ENCODE data around the gene TNFRSF1B.
A peak's percentile ranks its signal among the peaks of the same experiment; 100 is the strongest.
"Not testable (repeated sequence)": the region's sequence is repeated elsewhere in the genome, so short reads cannot be mapped to it uniquely, and the experiment has no call there.

TNFRSF1B gene

DNA sequence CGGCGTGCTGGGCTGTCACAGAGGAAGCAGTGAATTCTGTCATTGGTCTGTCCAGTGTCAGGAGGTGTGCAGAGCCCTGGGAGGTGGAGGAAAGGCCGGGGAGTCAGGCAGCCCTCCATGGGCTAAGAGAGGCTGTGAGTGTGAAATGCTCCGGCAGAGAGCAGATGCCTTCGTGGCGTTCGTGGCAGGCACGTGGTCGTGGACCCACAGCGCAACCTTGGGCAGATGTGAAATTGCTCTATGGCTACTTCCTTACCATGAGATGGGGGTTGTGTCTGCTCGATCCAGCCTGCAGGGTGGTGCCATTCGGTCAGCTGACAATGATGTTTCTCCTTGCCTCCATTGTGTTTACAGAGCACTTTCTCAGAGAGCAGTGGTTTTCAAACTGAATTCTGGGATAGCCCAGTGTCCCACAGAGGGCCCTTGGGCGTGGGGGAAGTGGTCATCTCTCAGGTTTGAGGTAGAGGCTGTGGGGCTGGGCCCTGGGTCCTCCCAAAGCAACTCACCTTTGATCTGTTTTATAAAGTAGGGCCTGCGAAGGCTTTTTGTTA lies 27.9 kb downstream of the TNFRSF1B start:
- no peak for DNase-seq

DNA sequence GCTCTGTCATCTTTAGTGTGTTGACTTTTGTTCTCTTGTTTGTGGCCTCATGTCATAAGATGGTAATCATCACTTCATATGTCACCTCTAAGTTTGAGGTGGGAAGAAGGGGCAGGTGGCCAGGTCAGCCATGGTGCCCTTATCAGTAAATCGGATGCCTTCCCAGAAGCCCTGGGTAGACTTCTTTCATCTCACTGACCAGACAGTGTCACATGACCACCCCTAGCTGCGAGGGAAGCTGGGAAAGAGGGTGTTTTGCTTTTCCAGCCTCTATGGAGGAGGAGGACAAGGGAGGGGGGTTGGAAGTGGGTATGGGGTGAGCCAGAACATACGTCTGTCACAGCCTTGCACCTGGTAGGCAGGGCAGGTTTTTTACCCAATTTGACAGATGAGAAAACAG lies 28.6 kb downstream of the TNFRSF1B start:
- no peak for DNase-seq

DNA sequence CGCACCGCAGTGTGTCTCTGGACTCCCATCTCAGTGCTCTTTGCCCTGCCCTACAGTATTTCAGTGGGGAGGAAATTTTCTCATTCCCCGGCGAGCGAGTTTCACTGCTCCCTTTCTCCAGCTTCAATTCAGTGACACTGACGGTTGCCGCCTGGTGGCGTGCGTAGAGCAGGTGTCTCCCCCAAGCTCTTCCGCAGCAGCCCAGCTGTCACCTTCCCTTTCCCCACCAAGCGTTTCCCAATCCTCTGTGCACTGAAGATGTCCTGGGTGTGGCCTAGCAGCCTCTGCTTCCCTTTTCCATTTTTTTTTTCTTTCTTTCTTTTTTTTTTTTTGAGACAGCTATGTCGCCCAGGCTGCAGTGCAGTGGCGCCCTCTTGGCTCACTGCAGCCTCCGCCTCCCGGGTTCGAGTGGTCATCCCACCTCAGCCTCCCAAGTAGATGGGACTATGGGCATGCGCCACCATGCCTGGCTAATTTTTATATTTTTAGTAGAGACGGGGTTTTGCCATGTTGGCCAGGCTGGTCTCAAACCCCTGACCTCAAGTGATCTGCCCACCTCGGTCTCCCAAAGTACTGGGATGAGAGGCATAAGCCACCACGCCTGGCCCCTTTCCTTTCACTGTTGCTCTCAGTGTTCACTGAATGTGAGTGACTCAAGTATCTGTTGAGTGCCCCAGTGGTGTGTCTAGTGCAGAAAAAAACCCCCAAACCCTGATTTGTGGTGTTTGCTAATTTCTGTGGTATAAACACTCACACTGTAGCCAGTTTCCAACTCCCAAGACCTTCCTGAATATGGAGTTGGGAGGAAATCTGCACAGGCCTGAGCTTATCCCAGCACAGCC lies 30.1 kb downstream of the TNFRSF1B start:
- DNase-seq, result no peak

DNA sequence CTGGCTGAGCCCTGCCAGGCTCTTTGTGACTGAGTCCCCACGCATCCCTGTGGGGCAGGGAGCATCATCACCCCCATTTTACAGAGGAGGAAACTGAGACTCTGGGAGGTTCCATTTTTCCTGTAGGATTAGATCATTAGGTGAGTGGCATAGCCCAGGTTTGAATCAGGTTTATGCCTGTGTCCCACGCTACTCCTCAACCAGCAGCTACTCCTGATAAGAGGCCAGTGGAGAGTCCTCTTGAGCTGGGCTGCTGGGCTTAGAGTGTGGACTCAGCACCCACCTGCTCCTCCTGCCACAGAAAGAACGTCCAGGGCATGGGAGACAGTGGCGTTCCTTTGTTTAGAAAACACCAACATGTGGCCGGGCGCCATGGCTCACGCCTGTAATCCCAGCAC lies 30.7 kb downstream of the TNFRSF1B start:
- DNase-seq, result no peak

DNA sequence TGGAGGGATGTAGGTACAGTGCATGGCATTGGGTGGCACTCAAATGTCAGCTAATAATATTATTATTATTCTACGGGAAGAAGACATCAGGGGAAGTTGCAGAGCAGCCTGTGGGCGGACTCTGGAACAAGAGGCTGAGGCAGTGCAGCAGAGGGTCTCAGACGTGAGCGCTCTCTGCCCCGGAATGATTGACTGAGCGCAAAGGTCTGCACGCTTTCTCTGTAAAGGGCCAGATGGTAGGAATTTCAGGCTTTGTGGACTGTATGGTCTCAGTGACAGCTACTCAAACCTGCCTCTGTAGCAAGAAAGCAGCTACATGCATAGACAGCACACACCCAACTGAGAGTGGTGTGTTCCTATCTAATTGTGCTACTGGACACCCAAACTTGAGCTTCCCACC lies 33.4 kb downstream of the TNFRSF1B start:
- no peak for DNase-seq

DNA sequence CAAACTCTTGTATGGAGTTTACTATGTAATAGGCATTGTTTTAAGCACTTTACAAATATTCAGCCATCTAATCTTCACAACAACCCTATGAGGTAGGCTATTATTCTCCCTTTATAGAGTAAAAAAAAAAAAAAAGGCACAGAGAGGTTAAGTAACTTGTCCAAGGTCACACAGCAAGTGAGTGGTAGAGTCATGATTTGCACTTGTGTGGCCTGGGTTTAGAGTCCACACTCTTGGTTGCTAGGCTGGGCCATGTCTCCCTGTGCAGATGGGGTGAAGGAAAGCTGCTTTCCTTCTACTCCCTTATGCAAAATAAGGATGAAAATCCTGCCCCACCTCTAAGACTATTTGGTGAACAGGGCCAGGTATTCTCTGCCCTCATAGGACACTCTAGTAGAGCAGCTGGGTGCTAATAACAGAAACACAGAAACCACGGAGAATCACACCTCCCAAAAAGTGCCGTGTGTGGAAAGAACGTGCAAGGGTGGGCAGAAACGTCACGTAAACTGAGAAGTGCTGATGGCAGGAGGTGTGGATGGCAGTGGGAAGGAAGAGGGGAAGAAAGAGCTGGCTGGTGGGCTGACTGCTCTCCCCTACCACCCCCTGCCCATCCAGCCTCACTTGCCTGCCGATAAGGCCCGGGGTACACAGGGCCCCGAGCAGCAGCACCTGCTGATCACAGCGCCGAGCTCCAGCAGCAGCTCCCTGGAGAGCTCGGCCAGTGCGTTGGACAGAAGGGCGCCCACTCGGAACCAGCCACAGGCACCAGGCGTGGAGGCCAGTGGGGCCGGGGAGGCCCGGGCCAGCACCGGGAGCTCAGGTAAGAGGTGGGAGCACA lies 34.8 kb downstream of the TNFRSF1B start:
- DNase-seq, result no peak

DNA sequence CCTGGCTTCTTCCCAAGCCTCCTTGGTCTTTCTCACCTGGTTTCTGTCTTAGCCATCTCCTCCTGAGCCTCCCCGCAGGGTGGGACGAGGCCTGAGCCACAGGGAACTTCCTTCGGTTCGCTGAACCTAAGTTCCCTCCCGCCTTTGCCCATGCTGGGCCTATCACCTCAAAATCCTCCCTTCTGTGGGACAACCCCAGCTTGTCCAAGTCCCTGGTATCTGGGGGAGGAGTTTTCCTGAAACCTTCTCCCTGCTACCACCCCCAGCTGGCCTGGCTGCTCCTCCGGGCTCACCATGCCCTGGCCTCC lies 35.4 kb downstream of the TNFRSF1B start:
- DNase-seq, result no peak

DNA sequence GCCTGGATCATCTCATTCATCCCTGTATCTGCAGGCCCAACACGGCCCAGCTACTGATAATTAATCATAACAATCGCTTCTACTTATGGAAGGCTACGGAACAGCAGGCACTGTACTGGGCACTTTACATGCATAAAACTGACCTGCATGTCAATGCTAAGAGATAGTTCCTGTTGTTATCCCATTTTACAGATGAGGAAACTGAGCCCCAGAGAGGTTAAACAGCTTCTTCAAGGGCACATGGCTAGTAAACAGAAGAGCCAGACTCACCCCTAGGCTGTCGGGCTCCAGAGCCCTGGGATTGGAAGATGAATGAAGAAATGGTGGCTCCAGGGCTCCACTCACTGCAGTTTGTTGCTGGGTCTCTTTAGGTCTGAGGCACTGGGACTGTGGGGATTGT lies 35.8 kb downstream of the TNFRSF1B start:
- no peak for DNase-seq

DNA sequence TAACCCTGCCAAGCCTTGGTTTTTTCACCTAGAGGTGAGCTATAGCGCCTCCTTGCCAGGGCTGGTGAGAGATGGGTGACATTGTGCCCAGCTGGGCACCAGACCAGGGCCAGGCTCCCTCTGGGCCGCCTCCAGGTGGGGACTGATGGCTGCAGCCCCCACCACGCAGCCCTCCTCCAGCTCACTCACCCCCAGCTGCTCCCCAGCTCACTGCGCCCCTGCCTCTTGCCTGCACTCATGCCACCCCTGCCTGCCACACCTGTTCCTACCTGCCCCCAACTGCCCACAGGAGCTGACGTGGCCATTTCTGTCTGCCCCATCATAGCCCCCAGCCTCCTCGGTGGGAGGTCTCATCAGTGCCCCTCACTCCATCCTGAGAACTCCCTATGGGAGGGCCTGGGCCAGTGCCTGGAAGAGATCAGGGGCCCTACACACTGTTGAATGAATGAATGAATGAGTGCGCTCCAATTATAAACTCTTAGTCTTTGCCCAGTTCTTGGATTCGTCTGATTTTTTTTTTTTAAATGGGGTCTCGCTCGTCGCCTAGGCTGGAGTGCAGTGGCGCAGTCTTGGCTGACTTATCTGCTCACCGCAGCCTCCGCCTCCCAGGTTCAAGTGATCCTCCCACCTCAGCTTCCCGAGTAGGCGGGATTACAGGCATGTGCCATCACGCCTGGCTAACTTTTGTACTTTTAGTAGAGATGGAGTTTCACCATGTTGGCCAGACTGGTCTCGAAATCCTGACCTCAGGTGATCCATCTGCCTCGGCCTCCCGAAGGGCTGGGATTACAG lies 36.6 kb downstream of the TNFRSF1B start:
- no peak for DNase-seq

DNA sequence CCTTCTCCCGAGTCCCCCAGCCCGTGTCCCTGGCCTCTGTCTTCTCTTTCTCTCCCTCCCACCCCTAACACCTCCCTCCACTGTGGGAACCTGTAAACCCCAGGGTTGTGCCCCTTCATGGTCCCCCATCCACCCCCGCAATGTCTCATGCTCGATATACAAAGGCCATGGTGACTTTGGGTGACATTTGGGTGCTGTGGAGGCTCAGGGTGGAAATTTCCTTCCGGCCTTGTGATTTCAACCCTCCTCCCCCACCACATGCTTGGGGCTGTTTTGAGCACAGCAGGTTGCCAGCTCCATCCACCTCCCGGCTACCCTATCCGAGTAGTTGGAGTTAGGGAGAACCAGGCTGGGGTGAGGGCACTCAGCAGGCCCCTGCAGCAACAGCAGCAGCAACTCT lies 37.3 kb downstream of the TNFRSF1B start:
- peak in 2 of 6 experiments; percentile 8 to 10 for DNase-seq

DNA sequence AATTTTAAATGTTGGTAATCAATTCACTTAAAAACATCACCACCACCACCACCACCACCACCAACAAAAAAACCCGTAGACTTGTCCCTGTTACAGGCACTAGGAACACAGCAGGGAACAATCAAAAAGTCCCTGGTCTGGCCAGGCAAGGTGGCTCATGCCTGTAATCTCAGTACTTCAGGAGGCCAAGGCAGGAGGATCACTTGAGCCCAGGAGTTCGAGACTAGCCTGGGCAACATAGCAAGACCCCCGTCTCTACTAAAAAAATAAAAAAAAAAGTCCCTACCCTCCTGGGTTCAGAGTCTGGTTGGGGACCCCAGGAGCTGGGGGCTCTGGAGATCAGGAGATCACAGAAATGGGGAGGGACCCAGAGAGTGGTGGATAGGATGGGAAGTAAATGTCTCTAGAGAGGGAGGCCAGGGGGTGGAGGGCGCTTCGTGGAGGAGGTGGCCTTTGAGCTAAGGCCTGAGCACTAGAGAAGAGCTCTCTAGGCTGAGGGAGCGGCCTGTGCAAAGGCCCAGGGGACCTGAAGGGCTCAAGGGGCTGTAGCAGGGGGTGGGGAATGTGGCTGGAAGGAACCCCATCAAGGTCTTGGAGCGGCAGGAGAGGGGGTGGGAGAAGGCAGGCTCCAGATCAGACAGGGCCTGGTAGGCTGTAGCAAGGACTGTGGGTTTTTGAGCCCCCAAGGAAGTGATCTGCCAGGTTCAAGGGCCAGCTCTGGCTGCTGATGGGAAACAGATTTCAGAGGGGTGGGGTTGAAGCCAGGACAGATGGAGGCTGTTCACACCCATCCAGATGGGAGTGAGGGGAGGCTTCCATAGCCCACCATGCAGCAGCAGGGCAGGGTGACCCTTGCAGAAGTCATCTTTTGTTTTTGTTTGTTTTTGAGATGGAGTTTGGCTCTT lies 38.2 kb downstream of the TNFRSF1B start:
- DNase-seq, result no peak

DNA sequence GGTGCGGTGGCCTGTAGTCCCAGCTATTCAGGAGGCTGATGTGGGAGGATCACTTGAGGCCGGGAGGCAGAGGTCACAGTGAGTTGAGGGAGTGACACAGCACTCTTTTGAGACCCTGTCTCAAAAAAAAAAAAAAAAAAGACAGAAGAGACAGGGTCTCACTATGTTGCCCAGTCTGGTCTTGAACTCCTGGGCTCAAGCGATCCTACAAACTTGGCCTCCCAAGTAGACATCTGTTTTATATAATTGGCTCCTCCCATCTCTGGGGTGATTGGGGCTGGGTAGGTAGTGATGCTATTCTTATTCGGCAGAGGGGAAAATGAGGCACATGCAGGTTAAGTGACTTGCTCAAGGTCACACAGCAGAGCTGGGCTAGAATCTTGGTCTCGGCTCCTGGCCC lies 39.4 kb downstream of the TNFRSF1B start:
- no peak for DNase-seq

DNA sequence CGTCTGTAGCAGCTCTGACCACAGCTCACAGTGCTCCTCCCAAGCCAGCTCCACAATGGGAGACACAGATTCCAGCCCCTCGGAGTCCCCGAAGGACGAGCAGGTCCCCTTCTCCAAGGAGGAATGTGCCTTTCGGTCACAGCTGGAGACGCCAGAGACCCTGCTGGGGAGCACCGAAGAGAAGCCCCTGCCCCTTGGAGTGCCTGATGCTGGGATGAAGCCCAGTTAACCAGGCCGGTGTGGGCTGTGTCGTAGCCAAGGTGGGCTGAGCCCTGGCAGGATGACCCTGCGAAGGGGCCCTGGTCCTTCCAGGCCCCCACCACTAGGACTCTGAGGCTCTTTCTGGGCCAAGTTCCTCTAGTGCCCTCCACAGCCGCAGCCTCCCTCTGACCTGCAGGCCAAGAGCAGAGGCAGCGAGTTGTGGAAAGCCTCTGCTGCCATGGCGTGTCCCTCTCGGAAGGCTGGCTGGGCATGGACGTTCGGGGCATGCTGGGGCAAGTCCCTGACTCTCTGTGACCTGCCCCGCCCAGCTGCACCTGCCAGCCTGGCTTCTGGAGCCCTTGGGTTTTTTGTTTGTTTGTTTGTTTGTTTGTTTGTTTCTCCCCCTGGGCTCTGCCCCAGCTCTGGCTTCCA lies 40.1 kb downstream of the TNFRSF1B start:
- no peak for DNase-seq

DNA sequence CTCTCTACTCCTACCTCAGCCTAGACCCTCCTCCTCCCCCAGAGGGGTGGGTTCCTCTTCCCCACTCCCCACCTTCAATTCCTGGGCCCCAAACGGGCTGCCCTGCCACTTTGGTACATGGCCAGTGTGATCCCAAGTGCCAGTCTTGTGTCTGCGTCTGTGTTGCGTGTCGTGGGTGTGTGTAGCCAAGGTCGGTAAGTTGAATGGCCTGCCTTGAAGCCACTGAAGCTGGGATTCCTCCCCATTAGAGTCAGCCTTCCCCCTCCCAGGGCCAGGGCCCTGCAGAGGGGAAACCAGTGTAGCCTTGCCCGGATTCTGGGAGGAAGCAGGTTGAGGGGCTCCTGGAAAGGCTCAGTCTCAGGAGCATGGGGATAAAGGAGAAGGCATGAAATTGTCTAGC lies 41.5 kb downstream of the TNFRSF1B start:
- no peak for DNase-seq

DNA sequence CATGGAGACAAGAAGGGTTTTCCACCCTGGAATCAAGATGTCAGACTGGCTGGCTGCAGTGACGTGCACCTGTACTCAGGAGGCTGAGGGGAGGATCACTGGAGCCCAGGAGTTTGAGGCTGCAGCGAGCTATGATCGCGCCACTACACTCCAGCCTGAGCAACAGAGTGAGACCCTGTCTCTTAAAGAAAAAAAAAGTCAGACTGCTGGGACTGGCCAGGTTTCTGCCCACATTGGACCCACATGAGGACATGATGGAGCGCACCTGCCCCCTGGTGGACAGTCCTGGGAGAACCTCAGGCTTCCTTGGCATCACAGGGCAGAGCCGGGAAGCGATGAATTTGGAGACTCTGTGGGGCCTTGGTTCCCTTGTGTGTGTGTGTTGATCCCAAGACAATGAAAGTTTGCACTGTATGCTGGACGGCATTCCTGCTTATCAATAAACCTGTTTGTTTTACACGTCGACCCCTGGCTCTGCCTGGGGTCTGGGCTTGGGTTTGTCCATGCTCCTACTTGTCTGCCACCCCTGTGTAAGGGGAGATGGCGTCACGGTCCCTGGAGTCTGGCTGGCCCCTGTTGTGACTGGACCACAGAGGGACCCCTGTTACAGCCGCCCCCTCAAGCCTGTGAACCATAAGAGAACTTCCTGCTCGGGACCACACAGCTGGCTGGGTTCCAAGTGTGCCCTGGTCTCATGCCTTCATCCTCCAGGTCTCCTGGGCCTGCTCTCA lies 42.1 kb downstream of the TNFRSF1B start:
- peak; percentile 59 to 91 (median 79) for DNase-seq

DNA sequence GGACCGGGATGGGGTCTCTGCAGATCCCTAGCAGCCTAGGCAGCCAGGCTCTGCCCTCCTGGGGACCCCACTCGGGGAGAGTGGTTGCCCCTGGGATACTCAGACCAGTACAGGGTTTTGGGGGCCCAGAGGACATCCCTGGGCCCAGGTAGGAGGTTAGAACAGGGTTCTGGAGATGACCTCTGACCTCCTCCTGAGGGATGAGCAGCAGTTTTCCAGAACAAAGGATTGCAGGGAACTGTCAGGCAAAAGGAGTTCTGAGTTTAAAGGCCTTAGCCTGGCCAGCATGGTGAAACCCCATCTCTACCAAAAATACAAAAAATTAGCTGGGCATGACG lies 42.7 kb downstream of the TNFRSF1B start:
- no peak for DNase-seq

DNA sequence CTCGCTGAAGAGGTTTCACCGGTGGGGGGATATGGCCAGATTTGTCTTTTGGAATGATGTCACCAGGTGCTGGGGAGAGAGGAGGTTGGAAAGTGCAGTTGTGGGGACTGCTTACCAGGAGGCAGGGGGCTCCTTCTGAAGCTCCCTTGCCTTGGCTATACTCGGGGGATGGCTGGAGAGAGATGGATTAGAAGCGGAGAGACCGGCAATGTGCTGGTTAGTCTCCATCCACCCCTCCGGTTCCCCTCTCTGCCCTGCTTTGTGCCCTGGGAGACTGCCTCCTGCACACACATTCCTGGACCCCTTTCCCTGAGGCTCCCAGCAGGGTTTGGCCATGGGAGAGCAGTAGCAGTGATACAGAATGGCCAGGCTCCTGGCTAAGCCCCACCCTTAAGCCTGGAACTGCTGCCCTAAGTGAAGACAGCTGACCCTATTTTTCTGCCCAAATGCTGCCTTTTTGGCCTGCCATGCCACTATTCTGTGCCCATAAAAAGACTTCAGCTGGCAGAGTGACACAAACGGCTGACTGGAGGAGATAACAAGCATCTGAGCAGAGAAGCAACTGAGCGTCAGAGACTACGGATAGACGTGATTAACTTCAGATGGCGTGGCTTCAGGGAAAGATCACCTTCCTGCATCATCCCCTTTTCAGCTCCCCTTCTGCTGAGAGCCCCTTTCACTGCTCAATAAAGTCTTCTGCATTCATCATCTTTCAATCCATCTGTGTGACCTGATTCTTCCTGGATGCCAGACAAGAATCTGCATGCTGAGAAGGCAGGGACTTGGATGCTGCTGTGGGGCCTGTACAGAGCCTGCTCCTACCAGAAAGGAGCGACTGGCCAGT lies 48.5 kb downstream of the TNFRSF1B start:
- DNase-seq, result no peak

DNA sequence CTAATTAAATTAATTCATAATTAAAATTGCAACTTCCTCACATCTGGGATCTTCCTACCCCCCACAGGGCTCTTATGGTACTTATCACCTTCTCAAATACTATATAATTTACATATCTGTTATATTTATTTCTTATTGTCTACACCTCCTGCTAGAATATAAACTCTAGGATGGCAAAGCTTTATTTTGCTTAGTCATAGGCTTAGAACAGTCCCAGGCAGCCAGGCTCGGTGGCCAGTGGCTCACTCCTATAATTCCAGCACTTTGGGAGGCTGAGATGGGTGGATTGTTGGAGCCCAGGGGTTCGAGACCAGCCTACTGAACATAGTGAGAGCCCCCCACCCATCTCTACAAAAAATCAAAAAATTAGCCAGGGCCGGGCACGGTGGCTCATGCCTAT lies 53.0 kb downstream of the TNFRSF1B start:
- DNase-seq, result no peak

DNA sequence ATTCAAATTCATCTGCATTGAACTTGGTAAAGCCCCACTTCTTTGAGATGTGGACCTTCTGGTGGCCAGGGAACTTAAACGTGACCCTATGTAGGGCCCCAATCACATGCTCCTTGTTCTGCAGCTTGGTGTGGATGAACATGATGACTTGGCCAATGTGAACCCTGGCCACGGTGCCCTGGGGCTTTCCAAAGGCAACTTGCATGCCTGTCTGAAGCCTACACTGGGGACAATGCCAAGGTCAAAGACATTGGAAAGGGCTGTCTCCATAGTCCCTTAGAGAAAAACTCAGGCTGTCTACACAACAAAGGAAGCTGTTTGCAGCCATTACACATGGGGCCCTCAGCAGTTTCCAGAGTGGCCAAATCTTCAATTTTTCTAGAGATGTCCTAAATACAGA lies 54.1 kb downstream of the TNFRSF1B start:
- DNase-seq, result no peak

DNA sequence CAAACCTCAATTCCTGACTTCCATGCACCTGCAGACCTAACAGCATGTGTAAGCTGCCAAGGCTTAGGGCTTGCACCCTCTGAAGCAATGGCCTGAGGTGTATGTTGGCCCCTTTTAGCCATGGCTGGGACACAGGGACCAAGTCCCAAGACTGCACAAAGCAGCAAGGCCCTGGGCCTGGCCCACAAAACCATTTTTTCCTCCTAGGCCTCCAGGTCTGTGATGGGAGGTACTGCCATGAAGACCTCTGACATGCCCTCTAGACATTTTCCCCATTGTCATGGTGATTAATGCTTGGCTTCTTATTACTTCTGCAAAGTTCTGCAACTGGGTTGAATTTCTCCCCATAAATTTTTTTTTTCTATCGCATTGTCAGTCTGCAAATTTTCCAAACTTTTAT lies 55.9 kb downstream of the TNFRSF1B start:
- not testable (repeated sequence) for DNase-seq
